NCI-H2029 treated with DMSO at 0.1 percent for 48 hours (cell line): Measurements from ENCODE around the gene ESR2.
"Not testable (repeated sequence)": the region's sequence is repeated elsewhere in the genome, so short reads cannot be mapped to it uniquely, and the experiment has no call there.

ENCODE experiments used
- DNase-seq: peaks from one replicate; lab custom pipeline; 2025; lab: John Stamatoyannopoulos, UW

Gene ESR2

DNA sequence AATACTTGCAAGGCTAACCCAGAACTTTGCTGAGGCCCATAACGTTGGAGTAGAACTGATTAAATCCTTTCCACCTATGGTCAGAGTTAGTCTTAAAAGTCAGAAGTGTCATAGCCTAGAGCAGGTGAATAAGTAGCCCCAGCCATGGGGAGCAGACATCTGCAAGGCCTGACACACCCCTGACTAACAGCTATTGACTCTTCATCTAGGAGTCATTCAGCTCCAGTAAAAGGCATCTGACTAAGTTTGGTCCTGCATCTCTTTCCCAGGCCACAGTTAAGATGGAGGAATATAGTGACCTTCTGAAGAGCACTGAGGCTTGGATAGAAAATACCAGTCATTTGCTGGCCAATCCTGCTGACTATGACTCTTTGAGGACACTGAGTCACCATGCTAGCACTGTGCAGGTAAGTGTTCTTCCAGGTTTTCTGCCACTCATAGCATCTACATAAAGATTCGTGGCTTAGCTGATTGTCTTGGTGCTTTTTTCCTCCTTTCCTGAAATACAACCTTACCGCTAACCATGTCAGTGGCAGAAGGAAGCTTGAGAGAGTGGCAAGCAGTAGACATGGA is 212.9 kb downstream of the ESR2 start:
- no peak for DNase-seq

DNA sequence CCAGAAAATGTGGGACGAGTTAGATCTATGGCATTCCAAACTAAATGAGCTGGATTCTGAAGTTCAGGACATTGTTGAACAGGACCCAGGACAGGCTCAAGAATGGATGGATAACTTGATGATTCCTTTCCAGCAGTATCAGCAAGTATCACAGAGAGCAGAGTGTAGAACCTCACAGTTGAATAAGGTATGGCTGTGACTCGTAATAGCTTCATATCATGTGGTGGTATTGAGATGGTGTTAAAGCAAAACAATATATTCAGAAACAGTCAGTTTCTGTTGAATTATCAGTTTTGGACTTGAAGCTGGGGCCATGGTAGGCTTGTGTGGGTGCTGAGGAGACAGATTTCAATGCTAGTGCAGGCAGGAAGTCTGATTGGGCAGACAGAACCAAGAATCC is 213.7 kb downstream of the ESR2 start:
- DNase-seq = no peak

DNA sequence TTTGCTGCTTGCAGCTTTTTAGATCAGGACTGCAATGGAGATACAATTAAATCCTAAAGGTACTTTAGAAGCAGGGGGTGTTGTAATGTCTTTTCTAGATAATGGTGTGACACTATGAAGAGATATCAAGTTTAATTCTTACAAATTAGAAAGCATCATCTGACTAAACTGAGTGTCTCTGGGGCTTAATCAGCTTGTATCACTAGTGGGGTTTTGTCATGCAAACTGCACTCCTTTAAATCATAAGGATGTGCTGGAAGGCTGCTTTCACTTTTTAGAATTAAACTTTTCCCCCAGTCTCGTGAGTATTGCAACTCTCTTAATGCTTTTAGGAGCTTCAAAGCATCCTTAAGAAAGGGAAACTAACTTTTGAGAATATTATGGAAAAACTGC is 218.6 kb downstream of the ESR2 start:
- DNase-seq = no peak

DNA sequence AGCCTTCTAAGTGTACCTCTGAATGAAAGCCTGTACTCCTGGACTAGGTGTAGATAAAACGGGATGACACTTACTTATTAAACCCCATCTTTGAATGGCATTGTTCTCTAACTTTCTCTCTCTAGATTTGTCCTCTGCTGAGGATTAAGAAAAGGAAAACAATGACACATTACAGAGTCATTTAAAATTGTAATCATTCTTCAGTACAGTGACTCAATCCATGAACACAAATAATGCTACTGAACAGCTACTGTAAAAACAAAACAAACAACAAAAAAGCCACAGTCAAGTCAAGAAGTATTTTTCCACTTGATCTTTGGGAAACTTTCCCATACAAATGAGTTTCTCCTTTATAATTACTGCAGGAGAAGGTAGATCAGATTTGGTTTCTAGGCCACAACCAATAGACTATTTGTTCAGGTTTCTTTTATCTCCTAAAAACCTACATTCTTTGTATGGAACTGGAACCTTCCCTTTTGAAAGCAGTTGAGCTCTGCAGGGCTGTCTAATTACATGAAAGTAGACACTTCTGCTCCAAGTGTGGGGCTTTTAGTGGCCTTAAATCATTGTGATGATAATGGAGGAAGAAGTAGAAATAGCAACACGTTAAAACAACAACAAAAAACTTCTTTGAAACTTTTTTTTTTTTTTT is 219.1 kb downstream of the ESR2 start:
- no peak for DNase-seq

DNA sequence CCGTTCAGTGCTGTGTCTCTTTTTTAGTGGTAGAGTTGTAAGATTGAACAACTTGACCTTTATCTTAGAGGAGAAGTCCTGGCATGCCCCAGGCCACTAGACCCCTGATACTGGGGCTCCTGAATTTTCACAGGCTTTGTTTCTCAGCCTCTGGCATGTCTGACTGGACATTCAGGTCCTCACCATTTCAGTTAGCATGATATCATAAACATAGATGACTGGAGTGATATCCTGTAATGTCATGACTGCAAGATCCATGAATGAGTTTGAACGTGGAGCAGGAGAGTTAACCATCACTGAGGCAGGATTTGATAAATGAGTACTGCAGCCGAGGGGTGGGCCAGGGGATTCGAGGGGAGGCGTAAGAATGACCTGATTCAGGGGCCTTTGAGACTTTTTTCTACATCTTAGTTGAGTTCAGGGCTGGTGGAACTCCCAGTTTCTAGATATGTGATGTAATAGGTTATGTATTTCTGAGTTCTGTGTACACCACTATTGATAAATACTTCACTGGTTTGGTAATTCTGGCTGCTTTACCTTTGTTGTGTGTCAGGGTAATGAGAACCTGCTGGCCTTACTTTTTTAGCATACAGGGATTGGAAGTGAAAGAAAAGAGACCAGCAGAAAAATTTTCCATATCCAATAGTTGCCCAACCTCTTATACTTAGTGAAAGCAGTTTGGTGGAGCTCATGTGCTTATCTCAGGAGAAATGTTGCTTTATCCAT is 224.4 kb downstream of the ESR2 start:
- no peak for DNase-seq

DNA sequence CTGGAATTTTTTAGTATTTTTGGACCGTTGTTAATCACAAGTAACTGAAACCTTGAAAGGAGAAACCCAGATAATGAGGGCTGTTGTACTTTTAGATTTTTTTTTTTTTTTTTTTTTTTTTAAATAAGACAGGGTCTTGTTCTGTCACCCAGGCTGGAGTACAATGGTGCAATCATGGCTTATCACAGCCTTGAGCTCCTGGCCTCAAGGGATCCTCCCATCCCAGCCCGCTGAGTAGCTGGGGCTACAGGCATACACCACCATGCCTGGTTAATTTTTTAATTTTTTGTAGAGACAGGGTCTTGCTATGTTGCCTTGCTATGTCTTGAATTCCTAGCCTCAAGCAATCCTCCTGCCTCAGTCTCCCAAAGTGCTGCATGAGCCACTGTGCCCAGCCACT is 229.7 kb downstream of the ESR2 start:
- DNase-seq = no peak

DNA sequence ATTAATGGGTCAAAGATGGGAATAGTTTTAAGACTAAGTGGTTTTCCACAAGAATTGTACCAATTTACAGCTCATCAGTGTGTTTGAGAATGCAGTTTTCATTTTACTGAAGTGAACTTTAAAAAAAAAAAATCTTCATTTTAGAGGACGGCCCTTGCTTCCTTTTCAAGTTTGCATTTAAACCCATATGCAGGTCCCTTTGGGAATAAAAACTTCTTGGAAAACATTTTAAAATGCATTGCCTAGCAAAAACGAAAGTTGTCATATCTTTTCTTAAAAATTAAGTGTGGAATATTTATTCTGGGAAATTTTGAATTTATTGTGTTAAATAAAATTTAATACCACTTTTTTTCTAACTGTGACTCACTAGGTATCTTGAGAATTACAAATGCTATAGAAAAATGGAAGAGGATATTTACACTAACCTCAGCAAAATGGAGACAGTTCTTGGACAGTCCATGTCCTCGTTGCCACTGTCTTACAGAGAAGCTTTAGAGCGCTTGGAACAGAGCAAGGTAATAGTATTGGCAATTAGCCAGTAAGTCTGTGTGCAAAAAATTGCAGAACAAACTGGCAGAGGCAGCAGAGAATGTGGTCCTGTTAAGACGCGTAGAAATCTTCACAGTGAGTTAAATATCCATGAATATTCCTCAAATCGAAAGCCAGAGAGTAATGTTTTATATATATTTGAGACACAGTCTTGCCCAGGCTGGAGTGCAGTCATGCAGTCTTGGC is 231.6 kb downstream of the ESR2 start:
- no peak for DNase-seq

DNA sequence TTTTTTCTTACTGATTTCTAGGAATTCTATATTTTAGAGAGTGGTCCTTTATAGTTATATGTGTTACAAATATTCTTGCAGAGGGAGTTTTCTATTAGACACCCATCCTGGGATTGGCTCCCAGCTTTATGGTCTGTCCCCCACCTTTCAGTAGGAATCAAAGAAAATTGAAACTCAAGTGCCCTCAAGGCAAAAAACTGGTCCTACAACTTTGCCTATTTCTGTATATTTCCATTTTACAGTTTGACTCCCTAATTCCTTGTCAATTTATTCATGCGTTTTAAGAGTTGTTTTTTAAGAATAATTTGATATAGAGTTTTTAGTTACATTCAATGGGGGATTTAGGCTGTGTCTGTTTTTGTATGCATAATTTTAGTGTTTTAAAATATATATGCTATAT is 232.5 kb downstream of the ESR2 start:
- DNase-seq = no peak

DNA sequence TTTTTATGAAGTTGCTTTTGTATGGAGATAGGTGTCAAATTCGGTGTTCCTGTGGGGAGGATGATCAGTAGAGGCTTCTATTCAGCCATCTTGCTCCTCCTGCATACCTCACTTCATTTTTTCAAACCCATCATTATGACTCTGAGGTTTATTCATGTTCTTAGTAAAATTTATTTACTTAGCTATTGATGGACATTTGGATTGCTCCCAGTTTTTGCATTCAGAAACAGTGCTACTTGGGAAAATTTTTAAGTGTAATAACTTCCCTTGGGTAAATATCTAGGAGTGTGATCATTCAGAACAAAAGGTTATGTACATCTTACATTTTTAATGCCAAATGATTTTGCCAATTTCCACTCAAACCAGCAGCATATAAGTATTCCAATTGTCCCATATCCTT is 233.1 kb downstream of the ESR2 start:
- DNase-seq = no peak

DNA sequence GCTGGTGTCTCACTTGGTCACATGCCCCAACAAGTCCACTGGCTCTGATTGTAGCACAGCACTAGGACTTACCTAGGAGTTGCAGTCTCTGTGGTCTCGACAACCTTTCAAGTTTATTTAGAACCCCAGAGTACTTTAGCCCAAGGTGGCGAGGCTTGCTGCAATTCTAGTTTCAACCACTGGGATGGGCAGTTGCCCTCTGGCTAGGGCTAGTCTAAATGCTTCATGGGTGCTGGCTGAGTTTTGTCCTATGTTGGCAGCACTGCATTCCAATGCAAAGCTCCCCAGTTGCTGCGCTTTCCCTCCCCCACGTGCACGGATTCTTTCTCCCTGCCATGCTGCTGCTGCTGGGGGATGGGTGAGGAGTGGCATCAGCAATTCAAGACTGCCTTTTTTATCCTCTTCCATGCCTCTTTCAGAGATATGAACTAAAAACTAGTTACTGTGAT is 233.5 kb downstream of the ESR2 start:
- no peak for DNase-seq

DNA sequence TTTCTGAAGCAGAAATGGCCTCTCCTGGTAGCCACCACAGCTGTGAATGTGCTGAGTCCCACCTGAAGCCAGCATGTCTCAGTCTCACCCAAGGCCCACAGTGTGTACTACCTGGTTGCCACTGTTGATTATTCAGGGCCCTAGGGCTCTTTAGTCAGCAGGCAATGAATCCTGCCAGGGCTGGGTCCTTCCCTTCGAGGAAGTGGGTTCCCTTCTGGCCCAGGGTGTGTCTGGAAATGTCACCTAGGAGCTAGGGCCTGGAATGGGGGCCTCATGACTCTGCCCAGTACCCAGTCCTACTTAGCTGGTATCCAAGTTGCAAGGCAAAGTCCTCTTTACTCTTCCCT is 234.0 kb downstream of the ESR2 start:
- no peak for DNase-seq

DNA sequence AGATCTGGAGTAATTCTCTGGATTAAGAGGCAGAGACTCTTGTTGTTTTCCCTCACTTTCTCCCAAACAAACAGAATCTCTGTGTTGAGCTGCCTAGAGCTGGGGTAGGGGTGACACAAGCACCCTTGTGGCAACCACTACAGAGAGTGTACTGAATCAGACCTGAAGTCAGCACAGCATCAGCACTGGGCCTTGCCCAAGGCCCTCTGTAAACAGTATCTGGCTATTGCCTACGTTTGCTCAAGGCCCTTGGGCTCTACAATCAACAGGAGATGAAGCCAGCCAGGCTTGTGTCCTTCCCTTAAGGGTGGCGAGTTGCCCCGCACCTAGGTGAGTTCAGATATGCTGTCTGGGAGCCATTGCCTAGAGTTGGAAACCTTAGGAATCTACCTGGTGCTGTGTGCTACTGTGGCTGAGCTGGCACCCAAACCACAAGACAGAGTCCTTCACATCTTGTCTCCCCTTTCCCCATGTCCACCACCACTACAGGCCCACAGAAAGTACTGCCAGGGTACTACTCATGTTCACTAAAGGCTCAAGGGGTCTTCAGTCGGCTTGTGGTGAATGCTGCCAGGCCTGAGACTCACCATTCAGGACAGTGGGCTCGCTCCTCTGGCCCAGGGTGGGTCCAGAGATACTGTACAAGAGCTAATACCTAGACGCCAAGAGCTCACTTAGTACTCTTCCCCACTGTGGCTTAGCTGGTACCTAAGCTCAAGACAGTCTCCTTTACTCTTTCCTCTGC is 234.5 kb downstream of the ESR2 start:
- no peak for DNase-seq

DNA sequence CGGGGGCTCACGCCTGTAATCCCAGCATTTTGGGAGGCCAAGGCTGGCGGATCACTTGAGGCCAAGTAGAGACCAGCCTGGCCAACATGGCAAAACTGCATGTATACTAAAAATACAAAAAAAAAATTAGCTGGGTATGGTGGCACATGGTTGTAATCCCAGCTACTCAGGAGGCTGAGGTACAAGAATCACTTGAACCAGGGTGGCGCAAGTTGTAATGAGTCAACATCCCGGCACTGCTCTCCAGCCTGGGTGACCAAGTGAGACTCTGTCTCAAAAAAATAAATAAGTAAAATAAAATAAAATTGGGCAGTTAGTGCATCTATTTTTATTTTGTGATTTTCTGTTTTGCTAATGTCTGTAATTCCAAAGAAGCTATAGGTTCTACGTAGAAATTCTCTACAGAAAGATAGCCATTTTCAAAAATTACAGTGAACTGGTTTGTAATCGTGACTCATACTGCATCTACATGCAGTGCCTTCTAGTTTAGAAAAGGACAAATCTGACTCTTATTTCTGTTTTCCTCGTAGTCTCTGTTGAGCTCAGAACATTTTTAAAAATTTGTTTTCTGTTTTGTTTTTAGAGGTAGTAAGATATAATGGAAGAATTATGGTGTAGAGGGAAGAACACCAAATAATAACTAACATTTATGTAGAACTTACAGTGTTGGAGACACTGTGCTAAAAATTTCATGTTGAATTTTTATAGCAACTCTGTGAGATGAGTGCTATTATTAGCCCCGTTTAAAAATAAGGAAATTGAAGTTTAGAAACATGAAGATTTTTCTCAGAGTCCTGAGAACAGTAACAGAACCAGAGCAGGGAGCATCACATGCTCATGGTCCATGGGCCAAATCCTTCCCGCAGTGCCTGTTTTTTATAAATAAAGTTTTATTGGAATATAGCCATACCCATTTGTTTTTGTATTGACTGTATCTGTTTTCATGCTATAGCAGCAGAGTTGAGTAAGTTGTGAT is 240.2 kb downstream of the ESR2 start:
- DNase-seq = no peak

DNA sequence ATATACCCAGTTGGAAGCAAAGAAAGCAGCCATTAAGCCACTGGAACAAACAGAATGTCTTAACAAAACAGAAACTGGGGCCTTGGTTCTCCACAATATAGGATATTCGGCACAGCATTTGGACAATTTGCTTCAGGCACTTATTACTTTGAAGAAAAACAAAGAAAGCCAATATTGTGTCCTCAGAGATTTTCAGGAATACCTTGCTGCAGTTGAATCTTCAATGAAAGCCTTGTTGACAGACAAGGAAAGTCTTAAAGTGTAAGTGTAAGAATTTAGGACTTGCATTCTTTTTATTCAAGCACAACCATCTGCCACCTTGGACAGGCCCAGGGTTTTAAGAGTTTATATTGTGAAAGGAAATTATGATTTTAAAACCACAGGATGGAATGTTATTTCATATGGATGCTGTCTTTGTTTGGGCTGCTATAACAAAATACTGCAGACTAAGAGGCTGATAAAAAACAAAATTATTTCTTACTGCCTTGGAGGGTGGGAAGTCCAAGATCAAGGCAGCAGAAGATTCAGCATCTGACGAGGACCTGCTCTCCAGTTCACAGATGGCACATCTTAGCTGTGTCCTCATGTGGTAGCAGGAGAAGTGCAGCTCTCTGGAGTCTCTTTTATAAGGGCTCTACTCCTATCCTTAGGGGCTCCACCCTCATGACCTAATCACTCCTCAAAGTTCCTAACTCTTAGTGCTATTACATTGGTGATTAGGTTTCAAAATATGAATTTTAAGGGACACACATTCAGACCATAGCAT is 244.4 kb downstream of the ESR2 start:
- no peak for DNase-seq

DNA sequence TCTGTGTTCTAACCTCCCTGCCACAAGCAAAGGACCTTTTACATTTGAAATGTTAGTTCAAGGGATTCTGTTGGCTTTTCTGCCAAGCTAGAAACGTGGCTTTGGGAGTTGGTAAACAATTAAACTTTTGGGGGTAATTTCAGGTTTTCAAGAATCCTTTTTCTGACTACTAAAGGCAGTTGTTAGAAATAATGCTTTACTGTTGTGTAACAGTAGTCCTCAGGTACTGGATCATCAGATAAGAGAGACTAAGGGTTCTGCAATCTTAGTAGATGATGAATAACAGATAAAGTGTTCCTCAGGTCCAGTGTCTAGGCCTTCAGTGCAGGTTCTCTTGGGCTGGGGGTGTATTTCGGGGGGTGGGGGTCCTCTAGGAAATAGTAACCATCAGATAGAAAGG is 249.1 kb downstream of the ESR2 start:
- DNase-seq = no peak

DNA sequence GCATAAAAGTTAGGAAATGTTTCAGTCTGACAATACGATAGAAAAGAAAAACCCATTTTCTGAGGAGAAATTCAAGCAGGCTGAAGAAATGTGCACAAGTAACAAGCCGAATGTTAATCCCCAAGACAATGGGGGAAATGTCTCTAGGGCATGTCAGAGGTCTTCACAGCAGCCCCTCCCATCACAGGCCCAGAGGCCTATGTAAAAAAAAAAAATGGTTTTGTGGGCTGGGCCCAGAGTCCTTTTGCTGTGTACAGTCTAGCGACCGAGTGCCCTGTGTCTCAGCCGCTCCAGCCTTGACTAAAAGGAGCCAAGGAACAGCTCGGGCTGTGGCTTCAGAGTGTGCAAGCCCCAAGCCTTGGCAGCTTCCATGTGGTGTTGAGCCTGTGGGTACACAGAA is 250.9 kb downstream of the ESR2 start:
- DNase-seq = not testable (repeated sequence)

DNA sequence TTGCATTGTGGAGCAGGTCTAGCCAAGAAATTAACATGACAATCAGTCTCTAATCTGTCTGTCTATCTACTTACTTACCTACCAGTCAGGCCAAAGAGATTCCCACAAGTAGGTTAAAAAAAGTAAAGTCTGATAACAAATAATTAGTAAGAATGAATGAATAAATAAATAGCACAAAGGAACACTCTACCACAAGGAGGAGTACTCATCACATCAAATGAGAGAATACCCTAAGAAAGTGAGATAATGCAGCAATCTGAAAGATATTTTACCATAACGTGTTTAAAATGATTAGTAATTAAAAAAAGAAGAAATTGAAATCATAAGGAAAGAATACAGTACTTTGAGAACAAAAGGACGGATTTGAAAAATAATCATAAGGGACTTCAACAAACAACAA is 254.1 kb downstream of the ESR2 start:
- no peak for DNase-seq

DNA sequence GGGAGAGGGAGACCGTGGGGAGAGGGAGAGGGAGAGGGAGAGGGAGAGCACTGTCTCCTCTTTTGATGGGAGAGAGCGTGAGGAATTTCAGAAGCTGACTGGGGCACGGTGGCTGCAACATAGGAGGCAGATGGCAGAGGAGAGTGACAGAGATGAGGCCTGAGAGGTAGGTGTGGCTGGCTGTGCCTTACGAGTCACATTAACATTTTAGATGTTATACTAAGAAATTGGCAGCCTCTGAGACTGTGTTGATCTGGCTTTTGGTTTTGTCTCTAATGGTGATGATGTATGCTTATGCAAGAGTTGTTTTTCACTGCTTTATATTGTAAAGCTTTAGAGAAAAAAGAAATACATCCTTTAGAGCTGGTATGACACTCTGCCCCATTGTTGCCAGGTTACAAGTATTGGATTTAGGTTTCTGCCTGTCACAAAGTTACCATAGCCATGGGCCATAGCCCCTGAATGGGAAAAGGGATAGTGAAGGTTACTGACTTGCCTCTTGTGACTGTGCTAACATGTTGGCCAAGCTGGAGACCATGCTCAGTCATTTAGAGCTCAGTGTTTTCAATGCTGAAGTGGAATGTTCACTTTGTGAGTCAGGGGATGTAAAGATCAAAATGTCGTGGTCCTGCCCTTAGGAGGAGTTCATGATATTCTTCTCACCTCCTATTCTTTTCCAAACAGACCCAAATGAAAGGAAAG is 255.2 kb downstream of the ESR2 start:
- DNase-seq = no peak

DNA sequence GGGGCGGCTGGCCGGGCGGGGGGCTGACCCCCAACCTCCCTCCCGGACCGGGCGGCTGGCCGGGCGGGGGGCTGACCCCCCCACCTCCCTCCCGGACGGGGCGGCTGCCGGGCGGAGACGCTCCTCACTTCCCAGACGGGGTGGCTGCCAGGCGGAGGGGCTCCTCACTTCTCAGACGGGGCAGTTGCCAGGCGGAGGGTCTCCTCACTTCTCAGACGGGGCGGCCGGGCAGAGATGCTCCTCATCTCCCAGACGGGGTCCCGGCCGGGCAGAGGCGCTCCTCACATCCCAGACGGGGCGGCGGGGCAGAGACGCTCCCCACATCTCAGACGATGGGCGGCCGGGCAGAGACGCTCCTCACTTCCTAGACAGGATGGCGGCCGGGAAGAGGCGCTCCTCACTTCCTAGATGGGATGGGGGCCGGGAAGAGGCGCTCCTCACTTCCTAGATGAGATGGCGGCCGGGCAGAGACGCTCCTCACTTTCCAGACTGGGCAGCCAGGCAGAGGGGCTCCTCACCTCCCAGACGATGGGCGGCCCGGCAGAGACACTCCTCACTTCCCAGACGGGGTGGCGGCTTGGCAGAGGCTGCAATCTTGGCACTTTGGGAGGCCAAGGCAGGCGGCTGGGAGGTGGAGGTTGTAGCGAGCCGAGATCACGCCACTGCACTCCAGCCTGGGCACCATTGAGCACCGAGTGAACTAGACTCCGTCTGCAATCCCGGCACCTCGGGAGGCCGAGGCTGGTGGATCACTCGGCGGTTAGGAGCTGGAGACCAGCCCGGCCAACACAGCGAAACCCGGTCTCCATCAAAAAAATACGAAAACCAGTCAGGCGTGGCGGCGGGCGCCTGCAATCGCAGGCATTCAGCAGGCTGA is 256.1 kb downstream of the ESR2 start:
- DNase-seq = not testable (repeated sequence)
